Retinal pigment epithelial cell (primary cell): Measurements from ENCODE around the gene LIN28B.

Experiments
- DNase-seq: peaks from one replicate; pipeline ENCODE4 v3.0.0-alpha.2; 2010; ENCODE audit warnings: low read depth
- H3K4me3 ChIP-seq: 2 replicates; pipeline ENCODE4 v1.5.1; 2011; ENCODE audit warnings: mild to moderate bottlenecking, low read length, control low read depth, moderate library complexity
- TF ChIP-seq, protein P1 (sequence below): conservative IDR thresholded peaks from 2 replicates; pipeline ENCODE4 v1.5.1; 2011; ENCODE audit warnings: low read depth, low read length, control low read depth, inconsistent platforms

The LIN28B gene

GRCh38 chr6:105120570-105120969 lies 163.7 kb downstream of the LIN28B start:
- no peak for DNase-seq
- no peak overlapping the region for H3K4me3 ChIP-seq
- TF ChIP-seq, protein P1, sequence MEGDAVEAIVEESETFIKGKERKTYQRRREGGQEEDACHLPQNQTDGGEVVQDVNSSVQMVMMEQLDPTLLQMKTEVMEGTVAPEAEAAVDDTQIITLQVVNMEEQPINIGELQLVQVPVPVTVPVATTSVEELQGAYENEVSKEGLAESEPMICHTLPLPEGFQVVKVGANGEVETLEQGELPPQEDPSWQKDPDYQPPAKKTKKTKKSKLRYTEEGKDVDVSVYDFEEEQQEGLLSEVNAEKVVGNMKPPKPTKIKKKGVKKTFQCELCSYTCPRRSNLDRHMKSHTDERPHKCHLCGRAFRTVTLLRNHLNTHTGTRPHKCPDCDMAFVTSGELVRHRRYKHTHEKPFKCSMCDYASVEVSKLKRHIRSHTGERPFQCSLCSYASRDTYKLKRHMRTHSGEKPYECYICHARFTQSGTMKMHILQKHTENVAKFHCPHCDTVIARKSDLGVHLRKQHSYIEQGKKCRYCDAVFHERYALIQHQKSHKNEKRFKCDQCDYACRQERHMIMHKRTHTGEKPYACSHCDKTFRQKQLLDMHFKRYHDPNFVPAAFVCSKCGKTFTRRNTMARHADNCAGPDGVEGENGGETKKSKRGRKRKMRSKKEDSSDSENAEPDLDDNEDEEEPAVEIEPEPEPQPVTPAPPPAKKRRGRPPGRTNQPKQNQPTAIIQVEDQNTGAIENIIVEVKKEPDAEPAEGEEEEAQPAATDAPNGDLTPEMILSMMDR = no peak

- H3K4me3 ChIP-seq = no peak overlapping the region
- TF ChIP-seq, protein P1 = no peak
- no peak for DNase-seq
Observed at GRCh38 chr6:105121981-105122380, 165.1 kb downstream of the LIN28B start.

- TF ChIP-seq, protein P1 = no peak
- no peak overlapping the region for H3K4me3 ChIP-seq
- DNase-seq = no peak
Observed at GRCh38 chr6:105122717-105123116, 165.8 kb downstream of the LIN28B start.
